G401.6 (cell line): ENCODE measurements around the gene GRIK2.

ENCODE experiments used
- FAIRE-seq: peaks from 2 replicates; lab custom pipeline; 2012; peaks lifted over from hg19 to GRCh38; lab: Jason Lieb, UNC

Gene GRIK2

DNA sequence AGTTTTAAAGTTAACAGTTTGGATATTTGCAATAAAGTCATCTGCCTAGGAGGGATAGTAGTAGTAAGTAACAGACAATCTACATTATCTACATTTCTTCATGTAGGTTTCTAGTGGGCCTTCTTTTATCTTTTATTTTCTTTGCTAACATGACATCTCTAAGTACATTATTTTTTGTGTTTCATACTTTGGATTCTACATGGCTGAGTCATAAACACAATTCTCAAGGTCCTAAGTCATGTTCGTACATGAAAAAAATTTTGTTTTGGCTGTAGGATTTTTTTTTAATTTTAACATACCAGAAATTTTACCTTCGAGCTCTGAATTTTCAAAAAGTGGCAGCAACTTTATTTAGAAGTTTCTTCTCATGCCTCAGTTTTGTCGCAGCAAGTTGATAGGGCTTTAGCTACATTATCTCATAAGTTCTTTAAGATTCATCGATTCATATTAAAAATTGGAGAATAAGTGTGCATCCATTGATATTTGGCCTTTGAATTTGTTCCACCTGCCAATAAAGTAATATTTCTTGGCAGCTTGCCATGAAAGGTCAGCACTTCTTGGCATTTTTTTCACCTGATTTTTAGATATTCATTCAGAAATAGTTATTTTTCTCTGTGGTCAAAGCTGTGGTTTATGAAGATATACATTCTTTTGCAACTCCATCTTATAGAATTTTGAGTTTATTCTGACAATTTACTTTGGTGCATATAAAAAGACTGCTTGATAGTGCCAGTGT is 146.2 kb downstream of the GRIK2 start:
- FAIRE-seq = no peak

DNA sequence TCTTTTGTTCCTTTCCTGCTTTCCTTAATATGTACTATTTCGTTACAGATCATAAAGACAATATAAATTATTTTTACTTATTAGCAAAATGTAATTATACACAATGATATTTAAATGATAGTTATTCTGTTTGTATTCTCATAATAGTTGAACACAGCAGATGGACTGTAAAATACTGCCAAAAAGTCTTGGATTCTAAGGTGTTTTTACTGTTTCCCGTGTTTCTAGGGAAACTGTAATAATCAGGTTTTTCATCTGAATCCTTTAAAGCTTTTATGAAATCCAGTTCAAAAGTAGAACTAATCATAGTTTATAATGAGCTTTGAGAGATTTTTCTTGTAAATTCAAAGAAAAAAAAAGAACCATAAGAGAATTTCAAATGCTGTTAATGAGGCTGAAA is 148.4 kb downstream of the GRIK2 start:
- no peak for FAIRE-seq

DNA sequence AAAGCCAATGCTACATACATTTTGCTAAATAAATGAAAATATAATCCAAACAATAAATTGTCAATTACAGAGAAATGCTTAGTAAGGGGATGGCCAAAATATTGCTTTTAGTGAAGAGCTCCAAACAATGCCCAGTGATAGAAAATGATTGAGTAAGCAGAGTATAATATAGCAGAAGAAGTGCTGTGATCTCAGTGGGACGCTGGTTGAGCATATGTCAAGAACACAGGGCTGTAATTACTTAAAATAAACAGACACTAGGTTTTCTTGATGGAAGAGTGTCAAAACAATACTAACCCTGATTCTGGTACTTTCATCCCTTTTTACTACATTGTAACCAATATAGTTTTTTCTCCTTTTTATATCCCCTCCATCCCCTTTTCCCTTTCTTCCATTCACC is 150.3 kb downstream of the GRIK2 start:
- FAIRE-seq = no peak

DNA sequence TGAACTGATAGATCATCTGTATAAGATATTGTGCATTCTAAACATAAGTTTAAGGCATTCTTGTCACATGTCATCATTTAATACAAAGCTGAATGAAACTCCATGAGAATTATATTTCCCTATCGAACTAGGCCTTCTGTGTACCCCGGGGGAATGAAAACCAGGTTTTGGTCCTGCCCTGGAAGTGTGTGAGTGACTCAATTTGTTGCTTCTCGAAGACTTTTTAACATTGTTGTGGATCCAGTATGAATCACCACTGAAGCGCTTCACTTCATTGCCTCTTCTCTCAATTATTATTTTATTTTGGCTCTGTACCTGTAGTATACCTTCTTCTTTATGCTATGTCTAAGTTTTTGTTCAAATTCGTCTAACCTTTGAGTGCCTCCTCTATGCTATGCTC is 150.8 kb downstream of the GRIK2 start:
- no peak for FAIRE-seq

DNA sequence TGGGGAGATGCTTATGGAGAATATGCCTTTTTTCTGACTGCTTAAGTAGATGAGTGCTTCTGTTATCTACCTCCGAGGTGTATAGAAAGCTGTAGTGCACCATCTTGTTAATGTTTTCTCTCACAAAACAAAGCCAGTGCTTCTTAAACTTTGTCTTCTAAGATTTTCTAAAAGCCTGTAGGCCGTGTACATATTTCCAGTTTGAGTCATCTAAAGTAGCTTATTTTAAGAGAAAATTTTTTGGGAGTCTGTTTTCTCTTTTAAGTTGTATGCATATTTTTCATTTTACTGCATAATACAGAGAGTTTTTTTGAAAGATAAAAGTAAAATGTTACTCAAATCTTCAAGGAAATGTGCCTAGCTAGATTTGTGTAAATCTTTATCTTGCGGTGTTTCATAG is 151.7 kb downstream of the GRIK2 start:
- no peak for FAIRE-seq

DNA sequence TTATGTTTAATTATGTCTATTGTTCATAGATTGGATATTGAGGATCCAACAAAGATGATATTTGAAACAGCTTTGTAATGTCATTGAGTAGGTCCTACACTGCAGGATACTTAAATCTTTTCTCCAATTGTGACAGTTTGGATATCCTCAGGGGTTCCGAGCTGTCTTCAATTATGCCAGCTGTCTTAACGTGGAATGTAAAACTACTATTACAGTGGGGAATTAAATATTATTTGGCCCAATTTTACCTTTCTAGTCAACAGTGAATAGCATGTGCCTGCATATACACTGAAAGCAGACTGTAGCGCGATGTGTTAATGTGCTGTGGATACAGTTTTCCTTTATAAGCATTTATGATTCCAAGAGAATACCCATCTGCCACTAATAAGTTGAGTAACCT is 156.9 kb downstream of the GRIK2 start:
- FAIRE-seq = no peak

DNA sequence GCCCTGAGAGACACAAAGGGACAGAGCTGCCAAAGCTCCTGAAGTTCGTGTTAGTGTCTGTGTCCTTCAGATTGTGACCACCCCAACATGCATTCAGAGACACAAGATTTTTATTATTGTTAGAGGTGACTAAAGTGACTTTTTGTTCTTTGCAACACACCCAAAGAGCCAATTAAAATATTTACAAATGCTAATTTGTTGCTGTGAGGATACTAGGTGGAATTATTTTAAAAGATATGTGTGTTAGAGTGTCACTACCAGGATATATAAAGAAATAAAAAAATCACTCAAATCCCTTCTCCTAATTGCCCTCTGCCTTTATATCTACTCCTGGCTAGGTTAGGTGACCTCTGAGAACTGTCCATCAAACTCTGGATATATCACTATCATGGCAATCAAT is 160.7 kb downstream of the GRIK2 start:
- no peak for FAIRE-seq

DNA sequence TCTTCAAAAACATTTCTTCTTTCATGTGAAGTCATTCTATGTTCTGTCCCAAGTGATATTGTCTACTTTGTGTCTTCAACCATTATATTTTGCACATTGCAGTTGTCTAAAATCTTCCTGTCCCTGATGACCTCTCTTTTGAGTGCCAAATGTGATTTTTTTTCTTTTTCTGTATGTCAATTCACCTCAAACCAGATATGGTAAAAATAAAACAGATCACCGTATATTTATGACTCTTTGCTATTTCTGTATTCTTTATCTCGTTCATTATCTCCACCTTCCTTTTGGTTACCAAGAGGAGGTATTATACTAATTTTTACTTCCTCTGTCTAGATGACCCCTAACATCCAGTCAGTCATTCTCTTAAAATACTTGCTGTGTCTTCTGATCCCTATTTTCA is 165.2 kb downstream of the GRIK2 start:
- no peak for FAIRE-seq

DNA sequence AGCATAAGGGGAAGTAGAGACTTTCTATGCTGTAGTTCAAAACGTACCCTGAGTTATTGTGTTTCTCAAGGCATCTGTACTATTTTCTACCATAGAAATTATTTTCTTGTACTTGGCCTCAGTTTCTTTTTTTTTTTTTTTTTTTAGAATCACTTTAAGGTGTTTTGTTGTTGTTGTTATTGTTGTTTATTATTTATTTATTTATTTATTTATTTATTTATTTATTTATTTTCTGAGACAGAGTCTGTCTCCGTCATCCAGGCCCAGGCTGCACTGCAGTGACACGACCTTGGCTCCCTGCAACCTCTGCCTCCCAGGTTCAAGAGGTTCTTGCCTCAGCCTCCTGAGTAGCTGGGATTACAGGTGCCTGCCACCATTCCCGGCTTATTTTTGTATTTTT is 179.1 kb downstream of the GRIK2 start:
- FAIRE-seq = no peak

DNA sequence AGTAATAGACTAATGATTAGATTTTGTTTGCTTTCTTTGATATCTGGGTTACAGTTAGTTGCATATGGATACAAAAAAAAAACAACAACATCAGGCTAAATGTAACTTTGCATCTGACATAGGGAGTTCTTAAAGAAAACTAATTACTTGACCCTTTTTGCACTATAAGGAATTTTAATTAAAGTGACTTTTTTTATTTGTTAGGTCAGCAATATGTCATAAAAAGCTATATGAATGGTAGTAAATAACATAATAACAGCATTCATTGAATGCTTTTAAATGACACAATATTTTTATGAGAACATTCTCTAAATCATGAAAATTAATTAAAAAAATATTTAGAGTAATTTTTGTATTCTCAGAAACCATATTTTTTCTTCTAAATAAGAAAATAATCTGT is 183.6 kb downstream of the GRIK2 start:
- peak; percentile 13 for FAIRE-seq

DNA sequence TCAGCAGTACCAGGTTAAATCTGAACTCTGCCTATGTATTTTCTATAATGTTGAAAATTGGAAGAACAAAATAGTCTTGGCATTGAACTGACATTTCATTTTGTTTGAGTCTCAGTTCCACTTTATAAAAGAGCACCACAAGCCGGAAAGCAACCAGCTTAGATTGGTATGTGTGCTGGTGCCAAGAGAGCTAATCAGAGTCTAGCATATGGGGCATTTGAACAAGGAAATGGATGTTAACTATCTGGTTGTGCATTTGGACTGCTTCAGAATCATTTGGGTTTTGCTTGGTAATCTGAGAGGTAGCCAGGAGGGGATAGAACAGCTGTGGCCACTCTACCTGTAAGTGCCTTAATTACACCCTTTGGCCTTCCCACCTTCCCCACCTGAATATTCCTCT is 184.8 kb downstream of the GRIK2 start:
- FAIRE-seq = no peak

DNA sequence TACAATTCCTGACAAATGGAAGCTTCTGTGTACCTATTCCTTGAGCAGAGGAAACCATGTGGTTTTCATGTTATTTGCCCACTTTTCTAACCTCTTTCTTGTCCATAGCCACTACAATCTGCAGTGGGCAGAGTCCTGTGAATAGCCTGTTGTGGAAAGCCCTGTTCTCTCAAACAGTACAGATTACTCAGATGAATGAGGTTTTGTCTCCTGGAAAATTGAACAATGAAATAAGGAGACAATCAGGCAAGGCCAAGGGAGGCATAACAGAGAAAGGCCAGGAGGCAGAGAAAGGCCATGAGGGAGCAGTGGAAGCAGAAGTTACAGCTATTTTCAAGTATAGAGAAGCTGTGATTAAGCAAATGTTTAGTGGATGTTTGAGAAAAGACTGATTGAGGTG is 189.3 kb downstream of the GRIK2 start:
- FAIRE-seq = no peak

DNA sequence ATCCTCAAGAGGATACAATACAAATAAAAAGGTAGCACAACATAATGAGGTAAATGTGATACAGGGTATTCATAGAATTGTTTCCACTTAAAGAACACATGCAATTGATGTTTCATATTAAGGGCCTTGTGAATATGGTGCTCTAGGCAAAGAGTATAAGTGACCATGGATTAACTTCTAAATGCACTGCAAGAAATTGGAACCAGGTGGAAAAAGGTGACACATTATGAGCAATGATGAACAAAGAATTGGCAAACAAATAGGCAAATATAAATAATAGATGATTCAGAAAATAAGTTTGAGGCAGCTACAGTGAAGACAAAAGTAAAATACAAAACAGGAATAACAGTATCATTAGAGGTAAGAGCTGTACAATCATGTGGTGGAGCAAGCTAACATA is 192.0 kb downstream of the GRIK2 start:
- no peak for FAIRE-seq

DNA sequence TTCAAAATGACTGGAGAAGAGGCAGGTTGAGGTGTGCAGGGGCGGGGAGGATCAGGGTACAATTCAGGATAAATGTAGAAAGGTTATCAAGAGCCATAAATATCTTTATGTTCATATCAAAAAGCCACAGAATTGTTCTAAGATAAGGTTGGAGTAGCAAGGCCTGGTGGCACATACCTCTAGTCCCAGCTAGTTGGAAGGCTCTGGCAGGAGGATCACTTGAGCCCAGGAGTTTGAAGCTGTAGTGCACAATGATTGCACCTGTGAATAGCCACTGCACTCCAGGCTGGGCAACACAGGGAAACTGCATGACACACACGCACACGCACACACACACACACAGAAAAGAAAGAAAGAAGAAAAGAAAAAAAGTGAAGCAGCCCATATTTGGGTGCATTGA is 194.8 kb downstream of the GRIK2 start:
- no peak for FAIRE-seq

DNA sequence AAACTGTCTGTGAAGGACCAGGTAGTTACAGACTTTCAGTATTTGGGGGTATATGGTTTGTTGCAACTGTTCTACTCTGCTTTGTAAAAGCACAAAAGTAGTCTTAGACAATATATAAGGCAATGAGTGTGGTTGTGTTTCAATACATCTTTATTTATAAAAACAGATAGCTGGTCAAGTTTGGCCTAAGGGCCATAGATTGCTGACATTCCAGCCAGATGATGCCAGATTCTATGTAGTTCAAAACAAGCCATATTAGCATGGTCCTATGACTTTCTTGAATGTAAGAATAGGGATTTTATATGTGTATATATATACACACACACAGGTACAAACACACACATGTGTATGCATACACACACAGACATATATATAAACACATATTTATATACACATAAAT is 201.8 kb downstream of the GRIK2 start:
- FAIRE-seq = no peak

DNA sequence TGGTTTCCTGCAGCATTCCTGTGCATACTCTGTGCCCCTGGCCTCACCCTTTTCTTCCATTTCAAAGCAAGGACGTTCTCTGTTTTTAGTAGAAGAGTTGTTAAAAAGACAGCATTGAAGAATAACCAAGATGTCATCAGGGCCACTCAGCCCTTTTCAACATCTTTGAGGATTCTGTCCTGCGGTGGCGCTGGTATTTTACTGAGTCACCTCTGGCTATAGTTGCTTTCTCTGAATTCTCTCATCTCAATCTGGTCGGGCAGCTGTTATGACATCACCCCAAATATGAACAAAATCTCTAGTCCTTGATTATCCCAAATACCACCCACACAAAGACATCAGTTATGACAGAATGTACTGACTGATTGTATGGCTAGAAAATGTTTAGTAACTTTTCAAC is 204.2 kb downstream of the GRIK2 start:
- FAIRE-seq = no peak

DNA sequence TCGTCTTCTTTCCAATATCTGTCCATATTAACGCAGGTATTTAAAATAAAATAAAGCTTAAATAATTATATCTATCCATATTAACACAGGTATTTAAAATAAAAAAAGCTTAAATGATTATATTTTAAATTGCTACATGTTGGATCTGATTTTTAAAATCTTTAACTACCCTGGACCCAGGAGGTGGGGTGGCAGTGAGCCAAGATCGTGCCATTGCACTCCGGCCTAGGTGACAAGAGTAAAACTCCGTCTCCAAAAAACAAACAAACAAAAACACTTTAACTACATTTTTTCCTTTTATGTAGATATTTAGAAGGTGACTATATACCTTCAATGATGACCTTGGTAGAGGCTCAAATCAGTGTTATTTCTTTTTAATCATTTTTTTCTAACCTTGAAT is 211.9 kb downstream of the GRIK2 start:
- no peak for FAIRE-seq

DNA sequence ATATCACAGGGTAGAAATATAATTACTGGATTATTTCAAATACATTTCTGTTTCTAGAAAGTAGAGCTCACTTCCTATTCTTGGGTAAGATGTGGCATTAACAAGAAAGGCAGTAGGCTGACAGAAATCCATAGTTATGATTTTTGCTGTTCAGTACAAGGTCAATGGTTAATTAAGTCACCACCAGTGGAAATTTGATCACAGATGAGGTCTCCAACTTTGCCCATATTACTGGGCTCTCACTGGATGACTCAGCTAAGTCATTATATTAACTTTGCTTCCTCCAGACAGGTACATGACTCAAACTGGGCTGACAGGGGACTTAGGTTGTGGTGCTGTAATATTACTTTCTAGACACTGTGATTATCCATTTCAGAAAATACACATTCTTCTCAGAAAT is 212.4 kb downstream of the GRIK2 start:
- no peak for FAIRE-seq

DNA sequence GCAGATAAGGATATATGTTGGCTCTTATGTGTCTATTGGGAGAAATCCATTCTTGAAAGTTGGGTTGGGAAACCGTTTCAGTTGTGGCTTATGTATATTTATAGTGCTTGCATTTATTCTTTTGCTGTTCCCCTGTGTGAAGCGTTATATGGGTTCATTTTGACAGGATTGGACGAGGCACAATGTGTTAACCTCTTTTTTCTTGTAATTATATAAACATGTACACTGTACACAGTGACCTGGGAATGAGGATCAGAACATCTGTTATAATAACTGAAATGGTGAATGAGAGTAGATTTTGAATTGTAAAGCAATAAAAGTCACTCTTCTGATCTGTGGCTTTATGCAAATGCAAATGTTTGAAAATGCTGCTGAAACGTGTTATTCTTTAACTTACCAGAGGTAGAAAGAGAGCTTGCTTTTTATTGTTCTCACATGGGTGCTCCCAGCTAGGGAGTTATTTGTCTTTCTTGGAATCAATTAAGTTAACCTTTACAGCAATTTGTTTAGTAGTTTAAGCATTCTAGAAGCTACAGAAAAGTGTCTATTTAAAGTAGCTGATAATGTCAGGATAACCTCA is 213.7 kb downstream of the GRIK2 start:
- no peak for FAIRE-seq

DNA sequence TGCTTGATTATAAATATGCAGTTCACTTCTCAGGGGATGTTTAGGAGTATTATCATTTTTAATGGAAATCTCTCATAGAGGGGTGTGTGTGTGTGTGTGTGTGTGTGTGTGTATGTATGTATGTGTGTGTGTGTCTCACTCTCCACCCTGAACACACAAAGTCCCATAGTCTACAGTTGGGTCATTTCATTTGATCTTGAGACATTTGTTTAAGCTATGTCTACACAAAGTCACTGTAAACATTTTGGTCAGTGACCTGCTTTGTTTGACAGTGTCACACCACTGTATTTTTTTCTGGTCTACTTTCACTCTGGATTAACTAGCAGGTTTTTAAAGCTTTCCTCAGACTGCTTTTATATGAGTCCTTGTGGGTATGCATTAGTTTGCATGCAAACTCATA is 215.2 kb downstream of the GRIK2 start:
- no peak for FAIRE-seq

DNA sequence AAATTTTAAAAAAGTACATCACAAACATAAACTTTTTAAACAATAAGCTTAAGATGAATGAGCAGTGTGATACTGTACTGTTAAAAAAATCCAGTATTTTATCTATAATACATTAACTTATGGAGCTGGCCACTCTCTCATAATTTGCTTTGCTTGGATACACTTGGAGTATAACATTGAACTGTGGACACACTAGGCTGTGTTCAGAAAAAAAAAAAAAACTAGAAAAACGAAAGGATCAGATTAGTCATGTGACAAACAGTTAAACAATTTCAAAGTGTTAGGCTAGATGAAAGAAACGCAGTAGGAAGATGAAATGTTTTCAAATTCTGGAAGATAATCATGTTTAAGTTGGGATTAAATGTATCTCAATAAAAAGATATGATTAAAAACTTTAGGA is 220.0 kb downstream of the GRIK2 start:
- FAIRE-seq = no peak

DNA sequence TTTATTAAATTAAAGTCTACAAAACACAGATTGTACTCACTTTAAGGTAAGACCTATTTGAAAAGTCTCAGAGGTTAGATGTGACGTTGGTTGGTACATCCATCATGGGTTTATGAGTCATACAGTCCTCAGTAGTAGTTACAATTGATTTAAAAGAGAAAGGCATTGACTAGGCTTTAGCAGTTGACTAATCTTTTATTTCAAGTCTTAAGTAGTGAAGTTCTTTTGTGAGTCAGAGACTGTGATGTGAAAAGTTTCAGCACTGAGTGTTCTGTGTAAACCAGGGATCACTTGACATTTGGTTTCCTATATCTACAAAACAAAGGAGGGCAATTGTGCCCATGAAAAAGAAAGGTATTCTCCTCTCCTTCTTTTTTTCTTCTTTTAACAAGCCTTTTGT is 221.3 kb downstream of the GRIK2 start:
- FAIRE-seq = no peak

DNA sequence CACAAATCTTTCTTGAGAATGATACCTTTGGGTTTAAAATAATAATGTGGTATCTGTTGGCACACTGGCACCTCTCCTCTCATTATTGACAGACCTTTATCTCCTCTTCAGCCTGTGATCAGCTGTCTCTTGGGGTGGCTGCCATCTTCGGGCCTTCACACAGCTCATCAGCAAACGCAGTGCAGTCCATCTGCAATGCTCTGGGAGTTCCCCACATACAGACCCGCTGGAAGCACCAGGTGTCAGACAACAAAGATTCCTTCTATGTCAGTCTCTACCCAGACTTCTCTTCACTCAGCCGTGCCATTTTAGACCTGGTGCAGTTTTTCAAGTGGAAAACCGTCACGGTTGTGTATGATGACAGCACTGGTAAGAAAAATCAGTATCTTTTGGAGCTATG is 232.8 kb downstream of the GRIK2 start:
- no peak for FAIRE-seq

DNA sequence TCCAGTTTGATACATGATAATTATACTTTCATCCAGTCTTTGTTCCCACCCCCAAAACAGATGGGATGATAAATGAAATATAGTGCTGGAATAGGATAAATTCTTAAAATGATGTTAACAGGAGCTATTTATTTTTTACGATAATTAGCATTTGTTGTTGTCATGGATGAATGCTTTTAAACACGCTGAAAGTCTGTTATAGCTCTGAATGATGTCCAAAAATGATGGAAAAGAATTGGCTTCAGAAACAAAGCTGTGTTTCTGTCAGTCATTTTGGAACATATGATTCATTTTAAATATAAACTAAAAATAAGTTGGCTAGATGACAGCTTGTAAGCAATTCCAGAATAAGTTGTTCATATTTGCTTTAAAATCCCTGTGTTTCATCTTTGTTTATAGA is 237.4 kb downstream of the GRIK2 start:
- FAIRE-seq = no peak

DNA sequence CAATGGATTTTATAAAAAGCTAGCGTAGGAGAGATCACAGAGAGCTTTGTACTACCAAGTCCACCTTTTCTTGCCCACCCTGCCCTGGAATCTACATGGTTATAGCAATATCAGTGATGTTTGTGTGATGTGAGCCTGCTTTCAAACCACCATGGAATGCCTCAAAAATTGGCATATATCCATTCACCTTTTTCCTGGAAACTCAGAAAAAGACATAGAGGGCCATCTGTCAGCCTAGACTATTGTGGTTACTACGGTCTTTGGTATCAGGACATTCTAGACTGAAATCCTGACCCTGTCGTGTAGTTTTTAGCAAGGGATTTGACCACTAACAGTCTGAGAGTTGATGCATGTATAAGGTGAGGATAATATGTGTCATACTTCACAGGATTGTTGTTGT is 239.6 kb downstream of the GRIK2 start:
- no peak for FAIRE-seq
